Cerebellar nuclear complex (tissue), 1 donor: Measurements from ENCODE around the gene LDLRAD4.

ENCODE experiments used
- DNase-seq, 2 experiments: peaks; one replicate each; lab custom pipeline; 2025; lab: John Stamatoyannopoulos, UW

The LDLRAD4 gene

GRCh38 chr18:13406736-13407135 is 188.2 kb downstream of the LDLRAD4 start:
- no peak for DNase-seq

DNA sequence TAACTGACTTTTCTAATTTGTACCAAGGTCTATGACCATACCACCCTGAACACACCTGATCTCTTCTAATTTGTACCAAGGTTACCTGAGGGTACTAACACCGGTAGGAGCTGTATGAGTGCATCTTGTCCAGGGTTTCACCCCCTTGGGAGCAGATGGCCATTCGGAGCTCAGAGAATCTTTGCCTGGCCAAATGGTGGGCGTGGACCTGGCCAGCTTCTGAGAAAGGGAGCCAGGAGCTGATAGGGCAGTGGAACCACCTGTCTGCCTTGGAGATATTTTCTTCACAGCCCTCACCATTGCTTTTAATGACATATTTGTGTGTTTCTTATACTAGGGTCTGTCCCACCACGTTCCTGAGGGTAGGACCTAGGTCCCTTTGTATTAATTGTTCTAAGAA is 188.9 kb downstream of the LDLRAD4 start:
- DNase-seq: peak in 1 of 2 experiments; percentile 37

DNA sequence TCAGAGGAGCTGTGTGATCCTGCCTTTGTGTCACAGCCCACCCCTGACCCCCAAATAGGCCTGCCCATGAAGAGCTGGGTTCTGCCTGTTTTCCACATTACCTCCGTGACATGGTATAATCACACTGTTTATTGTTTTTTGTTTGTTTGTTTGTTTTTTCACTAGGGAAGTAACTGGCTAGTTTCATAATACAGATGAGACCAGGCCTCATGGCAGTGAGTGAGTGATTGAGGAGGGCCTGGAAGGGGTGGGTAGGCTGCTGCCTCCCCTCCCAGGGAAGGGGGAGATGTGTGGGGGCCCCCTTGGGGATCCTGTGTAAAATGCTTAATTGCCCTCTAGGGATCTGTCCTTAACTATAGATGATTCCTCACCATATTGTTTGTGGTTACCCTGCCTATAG is 190.5 kb downstream of the LDLRAD4 start:
- DNase-seq: no peak

- no peak for DNase-seq
Measured at GRCh38 chr18:13409997-13410396, 191.4 kb downstream of the LDLRAD4 start.

GRCh38 chr18:13410471-13410870 is 191.9 kb downstream of the LDLRAD4 start:
- DNase-seq: no peak

- no peak for DNase-seq
Measured at GRCh38 chr18:13412017-13412416, 193.5 kb downstream of the LDLRAD4 start.

GRCh38 chr18:13412901-13413300 is 194.3 kb downstream of the LDLRAD4 start:
- DNase-seq: no peak

- DNase-seq: no peak
Measured at GRCh38 chr18:13414102-13414501, 195.5 kb downstream of the LDLRAD4 start.

DNA sequence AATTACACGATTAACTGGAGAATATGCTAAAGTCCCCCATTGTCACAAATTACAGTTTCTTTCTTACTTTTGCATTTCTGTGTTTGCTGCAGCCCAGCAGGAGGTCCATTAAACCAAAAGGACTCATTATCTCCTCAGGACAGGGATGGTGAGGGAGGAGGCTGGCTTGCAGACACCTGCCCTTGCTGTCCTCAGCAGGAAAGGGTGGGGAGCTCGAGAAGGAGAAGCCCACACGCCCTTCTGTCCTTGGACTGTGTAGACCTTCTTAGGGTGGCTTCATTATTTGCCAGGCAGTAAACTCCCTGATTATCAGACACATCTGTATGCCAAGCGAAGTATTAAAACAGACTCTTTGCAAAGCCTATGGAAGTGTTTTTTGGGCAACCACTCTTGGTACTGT is 196.0 kb downstream of the LDLRAD4 start:
- no peak for DNase-seq

DNA sequence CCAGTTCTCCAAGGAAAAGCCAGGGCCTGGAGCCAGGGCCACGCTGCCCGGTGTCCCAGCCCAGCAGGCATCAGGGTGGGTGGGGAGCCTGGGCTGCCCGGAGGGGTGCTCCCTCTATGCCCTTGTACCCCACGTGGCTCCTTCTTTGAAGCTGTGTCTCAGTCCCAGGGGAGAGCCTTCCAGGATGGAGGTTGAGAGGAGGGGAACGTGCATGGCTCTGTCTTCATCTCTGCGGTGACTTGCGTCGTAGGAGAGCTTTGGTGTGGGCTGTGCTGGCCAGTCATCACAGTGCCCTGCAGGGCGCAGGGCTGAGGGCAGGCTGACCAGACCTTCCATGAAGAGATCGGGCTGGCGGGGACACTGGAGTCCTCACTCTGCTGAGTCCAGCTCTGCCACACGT is 197.2 kb downstream of the LDLRAD4 start:
- DNase-seq: no peak

DNA sequence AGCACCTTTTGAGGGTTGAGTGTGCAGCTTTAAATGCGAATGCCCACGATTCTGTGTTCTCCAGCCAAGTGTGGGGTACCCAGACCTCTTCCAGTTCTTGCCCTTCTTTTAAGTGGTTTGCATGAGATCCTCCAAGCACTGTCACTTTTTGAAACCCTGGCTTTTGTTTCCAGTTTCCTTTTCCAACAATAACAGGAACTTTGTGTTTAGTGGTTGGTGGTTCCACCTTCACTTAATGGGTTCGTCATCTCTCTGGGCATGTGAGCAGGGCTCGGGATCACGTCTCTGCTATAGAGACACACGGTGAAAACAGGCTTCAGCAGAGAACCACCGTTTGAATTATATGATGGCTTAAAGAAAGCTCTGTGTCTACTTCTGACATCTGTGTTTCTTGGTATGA is 197.6 kb downstream of the LDLRAD4 start:
- DNase-seq: no peak

GRCh38 chr18:13416848-13417247 is 198.3 kb downstream of the LDLRAD4 start:
- no peak for DNase-seq

GRCh38 chr18:13418013-13418710 is 199.6 kb downstream of the LDLRAD4 start:
- DNase-seq: no peak

DNA sequence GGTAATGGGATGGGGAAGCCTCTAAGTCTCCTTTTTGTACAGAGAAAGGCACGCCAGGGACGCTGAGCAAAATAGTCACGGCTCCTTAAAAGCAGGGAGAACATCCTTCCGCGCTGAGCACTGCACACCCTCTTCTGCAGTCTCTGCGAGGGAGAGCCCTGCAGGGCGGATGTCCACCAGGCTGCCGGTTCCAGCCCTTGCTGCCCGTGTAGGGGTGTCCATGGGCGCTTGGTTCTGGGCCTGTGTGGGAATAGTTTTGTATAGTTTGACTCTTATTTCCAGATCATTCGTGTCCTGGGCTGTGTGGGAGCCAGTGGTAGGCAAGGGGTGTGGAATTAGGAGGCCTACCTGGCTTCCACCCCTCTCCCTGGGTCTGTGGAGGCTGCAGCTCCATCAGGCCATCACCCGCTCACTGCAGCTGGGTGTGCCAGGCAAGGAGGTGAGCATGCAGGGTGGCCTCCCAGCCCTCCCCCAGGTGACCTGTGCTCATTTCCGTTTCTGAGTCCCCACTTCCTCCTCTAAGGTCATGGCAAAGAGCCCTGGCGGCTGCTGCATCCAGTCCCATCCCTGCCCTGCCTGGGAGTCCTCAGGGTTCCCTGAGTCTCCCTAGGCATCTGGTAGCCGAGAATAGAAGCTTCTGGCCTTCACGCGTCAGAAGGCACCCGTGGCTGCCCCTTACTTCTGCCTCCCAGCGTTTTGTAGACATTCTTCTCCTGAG is 202.6 kb downstream of the LDLRAD4 start:
- DNase-seq: no peak

DNA sequence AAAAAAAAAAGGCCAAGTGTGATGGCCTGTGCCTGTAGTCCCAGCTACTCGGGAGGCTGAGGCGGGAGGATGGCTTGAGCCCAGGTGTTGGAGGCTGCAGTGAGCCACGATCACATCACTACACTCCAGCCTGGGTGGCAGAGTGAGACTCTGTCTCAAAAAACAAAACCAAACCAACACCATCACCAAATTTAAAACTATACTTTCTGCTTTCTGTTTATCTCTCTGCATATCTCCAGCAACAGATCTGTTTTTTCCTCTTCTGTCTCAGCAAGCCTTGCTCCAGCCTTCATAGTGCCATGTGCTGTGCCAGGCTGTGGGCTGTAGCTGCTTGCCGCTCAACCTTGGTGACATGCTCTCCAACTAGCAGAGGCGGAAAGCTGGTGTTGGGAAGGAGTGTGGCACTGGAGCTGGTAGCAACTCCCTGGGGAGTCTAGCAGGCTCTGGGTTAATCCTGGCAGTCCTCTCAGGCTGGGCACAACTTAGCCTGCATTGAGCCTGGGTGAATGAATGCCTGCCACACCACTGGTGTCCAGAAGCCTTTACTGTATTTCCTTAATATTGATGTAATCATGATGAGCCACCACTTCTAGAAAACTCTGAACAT is 204.1 kb downstream of the LDLRAD4 start:
- no peak for DNase-seq

GRCh38 chr18:13423352-13423751 is 204.8 kb downstream of the LDLRAD4 start:
- no peak for DNase-seq

GRCh38 chr18:13424363-13424762 is 205.8 kb downstream of the LDLRAD4 start:
- DNase-seq: no peak

DNA sequence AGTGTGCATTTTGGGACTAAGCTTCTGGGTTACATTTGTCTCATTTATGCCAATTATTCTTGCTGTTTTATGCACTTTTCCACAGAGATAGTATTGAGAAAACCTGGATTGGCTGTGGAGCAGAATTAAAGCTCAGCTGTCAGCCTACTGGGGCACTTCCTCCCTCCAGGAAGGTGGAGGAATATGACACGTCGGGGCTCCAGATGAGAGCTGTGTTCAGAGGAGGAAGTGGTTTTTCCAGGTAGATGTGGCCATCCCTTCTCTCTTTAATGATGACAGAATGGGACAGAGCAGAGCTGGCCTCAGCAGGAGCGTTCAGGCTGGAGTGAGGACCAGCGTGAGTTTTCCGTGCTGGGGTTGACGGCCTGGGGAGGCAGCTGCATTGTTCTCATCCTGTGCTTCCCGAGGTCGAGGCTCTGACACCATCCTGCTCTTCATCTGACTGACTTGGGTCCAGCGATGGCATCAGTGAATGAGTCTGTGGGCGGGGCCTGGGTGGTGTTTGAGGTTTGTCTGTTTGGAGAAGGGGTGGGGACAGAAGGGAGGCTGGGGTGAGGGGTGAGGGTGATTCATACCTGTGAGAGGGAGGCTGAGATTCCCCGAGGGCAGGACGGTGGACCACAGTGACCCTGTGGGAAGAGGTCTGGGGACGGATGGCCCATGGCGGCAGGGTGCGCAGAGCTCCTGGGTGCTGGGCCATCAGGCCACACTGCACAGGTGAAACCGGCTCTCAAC is 207.0 kb downstream of the LDLRAD4 start:
- no peak for DNase-seq

GRCh38 chr18:13427354-13427753 is 208.8 kb downstream of the LDLRAD4 start:
- peak; percentile 91 to 98 for DNase-seq

- DNase-seq: no peak
Measured at GRCh38 chr18:13428319-13428718, 209.8 kb downstream of the LDLRAD4 start.

DNA sequence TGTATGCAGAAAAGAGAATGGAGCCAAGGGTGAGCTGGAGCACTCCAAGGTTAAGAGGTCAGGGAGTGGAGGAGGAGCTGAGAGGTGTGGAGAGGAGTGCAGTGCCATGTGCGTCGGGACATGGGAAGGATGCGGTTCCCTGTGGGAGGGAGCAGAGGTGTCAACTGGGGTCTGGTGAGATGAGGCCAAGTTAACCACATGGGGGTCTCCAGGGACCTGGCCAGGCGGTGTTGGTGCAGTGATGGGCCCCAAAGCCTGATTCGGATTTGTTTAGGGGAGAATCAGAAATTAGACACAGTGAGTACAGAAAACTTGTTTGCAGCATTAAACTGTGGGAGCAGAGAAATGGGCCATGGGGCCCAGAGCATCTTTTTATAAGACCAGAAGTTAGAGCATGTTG is 210.5 kb downstream of the LDLRAD4 start:
- no peak for DNase-seq

DNA sequence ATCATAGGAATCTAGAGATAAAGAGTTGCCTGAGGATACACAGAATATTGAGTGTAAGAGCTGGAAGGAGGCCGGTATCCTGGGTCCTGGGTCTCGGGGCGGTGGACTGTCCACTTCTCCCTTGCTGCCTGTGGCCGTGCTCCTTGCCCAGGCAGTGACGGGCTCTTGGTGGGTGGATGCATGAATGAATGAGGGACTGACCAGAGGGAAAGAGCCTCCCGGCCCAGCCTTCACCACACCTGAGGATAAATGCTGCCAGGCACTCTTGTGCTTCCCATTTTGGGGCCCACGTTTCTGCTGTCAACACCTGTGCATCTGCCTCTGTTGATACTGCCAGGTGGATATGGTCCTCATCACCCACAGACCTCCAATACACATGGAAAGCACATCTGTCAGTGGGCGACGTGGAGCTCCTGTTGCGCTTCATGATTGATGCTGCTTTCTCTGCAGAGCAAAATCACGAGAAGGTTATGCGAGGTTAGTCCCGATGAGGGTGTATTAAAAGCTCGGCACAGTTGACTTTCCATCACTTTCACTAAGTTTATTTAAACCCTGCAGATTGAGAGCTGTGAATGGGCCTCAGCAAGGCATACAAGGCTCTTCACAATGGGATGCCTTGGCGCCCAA is 211.4 kb downstream of the LDLRAD4 start:
- no peak for DNase-seq
